ENCODE measurements around the gene FAM47B.

GRCh38 chrX:34915463-34916225 lies 27.0 kb upstream of the FAM47B start:
- TF ChIP-seq, protein P1, sequence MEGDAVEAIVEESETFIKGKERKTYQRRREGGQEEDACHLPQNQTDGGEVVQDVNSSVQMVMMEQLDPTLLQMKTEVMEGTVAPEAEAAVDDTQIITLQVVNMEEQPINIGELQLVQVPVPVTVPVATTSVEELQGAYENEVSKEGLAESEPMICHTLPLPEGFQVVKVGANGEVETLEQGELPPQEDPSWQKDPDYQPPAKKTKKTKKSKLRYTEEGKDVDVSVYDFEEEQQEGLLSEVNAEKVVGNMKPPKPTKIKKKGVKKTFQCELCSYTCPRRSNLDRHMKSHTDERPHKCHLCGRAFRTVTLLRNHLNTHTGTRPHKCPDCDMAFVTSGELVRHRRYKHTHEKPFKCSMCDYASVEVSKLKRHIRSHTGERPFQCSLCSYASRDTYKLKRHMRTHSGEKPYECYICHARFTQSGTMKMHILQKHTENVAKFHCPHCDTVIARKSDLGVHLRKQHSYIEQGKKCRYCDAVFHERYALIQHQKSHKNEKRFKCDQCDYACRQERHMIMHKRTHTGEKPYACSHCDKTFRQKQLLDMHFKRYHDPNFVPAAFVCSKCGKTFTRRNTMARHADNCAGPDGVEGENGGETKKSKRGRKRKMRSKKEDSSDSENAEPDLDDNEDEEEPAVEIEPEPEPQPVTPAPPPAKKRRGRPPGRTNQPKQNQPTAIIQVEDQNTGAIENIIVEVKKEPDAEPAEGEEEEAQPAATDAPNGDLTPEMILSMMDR (IDR thresholded peaks at IDR 0.05): no peak
- TF ChIP-seq PRDM15 (CRISPR knock-in tag; IDR thresholded peaks at IDR 0.05) (no peak), SP1 (CRISPR knock-in tag; conservative IDR thresholded peaks at IDR 0.05) (no peak), NFE2L1 (CRISPR knock-in tag; IDR thresholded peaks at IDR 0.05) (no peak), TEAD4 (CRISPR knock-in tag; IDR thresholded peaks at IDR 0.05) (no peak), CREB1 (CRISPR knock-in tag; IDR thresholded peaks at IDR 0.05) (no peak), MXD4 (CRISPR knock-in tag; IDR thresholded peaks at IDR 0.05; ENCODE audit: borderline replicate concordance) (no peak), ZNF138 (CRISPR knock-in tag; conservative IDR thresholded peaks at IDR 0.05) (no peak)
- TF ChIP-seq, protein P2, sequence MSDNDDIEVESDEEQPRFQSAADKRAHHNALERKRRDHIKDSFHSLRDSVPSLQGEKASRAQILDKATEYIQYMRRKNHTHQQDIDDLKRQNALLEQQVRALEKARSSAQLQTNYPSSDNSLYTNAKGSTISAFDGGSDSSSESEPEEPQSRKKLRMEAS (CRISPR knock-in tag; IDR thresholded peaks at IDR 0.05): no peak
- TF ChIP-seq, protein P3, sequence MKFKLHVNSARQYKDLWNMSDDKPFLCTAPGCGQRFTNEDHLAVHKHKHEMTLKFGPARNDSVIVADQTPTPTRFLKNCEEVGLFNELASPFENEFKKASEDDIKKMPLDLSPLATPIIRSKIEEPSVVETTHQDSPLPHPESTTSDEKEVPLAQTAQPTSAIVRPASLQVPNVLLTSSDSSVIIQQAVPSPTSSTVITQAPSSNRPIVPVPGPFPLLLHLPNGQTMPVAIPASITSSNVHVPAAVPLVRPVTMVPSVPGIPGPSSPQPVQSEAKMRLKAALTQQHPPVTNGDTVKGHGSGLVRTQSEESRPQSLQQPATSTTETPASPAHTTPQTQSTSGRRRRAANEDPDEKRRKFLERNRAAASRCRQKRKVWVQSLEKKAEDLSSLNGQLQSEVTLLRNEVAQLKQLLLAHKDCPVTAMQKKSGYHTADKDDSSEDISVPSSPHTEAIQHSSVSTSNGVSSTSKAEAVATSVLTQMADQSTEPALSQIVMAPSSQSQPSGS (CRISPR knock-in tag; IDR thresholded peaks at IDR 0.05; ENCODE audit: borderline replicate concordance, low read depth): no peak
- TF ChIP-seq, protein P4, sequence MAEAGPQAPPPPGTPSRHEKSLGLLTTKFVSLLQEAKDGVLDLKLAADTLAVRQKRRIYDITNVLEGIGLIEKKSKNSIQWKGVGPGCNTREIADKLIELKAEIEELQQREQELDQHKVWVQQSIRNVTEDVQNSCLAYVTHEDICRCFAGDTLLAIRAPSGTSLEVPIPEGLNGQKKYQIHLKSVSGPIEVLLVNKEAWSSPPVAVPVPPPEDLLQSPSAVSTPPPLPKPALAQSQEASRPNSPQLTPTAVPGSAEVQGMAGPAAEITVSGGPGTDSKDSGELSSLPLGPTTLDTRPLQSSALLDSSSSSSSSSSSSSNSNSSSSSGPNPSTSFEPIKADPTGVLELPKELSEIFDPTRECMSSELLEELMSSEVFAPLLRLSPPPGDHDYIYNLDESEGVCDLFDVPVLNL (CRISPR knock-in tag; IDR thresholded peaks at IDR 0.05; ENCODE audit: borderline replicate concordance, low read depth): no peak

Data from WTC11 (cell line).